Subcutaneous adipose tissue (tissue), 4 donors: ENCODE data around the gene THAP4. TPM values are rescaled to one million over a fixed set of nuclear protein-coding genes. Genes with fewer than 3 reads are reported as not detected.

Experiments
- total RNA-seq, 4 donors: library from RNA; depleted of rRNA; stranded (reverse); fragments of >200 nt; gene quantifications; one replicate each; pipeline ENCODE4 v1.1.0, GENCODE V29; 2016
- TF ChIP-seq, protein P1 (sequence below): fragments of 450-650 bp; IDR thresholded peaks from one replicate; pipeline ENCODE4 v1.5.1; 2016; ENCODE audit warnings: low read depth, mild to moderate bottlenecking, control low read depth, antibody characterized with exemption, moderate library complexity

The THAP4 gene
- total RNA-seq, 4 donors from 2014 or later, result 24.8 to 54.3 (median 31.1) TPM

DNA sequence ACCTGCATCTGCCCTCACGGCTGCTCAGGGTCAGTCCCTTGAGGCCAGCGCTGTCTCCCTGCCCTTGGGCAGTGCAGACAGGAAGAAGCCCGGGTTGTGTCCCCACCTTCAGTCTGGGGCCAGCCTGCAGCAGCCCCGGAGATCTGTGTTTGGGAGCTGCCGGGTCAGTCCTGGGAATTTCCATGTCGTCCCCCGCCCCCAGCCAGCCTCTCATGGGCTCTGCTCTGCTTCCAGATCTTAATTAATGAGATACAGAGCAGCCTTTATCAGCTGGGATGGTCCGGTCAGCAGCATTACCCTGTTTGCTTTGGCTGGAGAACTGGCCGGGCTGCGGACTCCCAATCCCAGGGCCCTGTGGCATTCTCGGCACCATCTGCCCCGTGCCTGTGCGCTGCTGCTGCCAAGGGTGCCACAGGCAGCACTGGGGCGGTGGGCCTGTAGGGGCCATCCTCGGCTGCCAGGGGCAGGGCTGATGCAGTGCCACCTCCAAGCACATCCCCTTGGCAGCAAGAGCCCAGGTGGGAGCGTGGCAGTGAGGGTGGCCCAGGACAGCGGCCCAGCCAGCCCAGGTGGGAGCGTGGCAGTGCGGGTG, 76.0 kb downstream of the THAP4 start:
- TF ChIP-seq, protein P1, sequence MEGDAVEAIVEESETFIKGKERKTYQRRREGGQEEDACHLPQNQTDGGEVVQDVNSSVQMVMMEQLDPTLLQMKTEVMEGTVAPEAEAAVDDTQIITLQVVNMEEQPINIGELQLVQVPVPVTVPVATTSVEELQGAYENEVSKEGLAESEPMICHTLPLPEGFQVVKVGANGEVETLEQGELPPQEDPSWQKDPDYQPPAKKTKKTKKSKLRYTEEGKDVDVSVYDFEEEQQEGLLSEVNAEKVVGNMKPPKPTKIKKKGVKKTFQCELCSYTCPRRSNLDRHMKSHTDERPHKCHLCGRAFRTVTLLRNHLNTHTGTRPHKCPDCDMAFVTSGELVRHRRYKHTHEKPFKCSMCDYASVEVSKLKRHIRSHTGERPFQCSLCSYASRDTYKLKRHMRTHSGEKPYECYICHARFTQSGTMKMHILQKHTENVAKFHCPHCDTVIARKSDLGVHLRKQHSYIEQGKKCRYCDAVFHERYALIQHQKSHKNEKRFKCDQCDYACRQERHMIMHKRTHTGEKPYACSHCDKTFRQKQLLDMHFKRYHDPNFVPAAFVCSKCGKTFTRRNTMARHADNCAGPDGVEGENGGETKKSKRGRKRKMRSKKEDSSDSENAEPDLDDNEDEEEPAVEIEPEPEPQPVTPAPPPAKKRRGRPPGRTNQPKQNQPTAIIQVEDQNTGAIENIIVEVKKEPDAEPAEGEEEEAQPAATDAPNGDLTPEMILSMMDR, result no peak

DNA sequence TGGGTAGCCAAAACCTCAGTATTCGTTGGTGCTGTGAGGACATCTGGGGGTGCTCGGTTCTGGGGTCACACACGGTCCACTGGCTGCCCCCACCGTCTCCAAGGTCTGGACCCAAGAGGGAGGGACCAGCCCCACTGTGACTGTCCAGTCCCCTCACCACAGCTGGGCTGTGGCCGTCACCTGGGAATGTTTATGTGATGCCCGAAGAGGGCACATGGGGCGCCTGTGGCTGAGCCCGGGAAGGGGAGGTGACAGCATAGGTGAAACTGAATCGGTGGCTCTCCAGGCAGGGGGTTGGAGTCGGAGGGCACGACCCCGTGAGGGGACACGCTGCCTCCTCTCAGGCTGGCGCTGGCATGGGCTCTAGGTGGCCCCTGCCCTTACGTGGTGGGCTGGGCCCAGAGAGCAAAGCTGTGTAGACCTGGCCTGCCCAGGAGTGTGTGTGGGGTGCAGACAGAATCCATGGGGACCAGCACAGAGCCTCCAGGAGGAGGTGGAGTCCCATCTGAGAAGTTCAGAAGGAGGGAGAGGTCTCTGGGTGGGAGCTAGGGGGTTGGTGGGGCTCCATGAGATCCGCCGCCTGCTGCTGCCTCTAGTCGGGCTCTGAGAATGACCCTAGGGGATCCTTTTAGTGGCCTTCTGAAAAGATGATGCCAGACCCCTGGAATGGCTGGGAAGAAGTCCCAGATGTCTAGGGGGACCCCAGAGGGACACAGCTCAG, 76.6 kb downstream of the THAP4 start:
- TF ChIP-seq, protein P1, result no peak

DNA sequence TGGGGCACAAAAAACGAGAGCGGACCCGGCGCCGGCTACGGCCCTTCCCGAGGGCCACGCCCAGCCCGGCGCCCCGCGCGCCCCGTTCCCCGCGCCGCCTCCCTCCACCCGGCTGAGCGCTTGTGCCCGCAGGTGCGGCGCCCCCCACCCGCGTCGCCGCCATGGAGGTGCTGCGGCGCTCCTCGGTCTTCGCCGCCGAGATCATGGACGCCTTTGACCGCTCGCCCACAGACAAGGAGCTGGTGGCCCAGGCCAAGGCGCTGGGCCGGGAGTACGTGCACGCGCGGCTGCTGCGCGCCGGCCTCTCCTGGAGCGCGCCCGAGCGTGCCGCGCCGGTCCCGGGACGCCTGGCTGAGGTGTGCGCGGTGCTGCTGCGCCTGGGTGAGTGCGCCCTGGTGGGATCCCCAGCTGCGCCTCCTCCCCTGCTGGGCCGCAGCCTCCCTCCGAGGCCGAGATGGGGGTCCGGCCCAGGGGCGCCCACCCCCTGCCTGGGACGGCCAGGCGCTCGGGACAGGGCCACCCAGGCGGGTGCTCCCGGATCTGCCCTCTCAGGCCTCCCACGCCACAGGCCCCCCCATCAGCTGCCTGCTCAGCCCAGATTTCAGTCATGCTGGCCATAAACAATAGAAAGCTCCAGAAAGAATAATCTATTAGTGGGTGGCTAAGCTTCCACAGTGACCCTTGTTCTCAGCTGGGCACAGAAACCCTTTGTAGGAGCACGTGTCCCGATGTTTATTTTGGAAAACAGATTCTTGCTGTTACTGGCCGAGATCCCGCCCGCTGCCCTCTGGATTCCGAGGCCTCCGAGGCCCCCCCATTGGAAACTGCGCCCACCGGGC, 77.4 kb downstream of the THAP4 start:
- TF ChIP-seq, protein P1, result no peak

DNA sequence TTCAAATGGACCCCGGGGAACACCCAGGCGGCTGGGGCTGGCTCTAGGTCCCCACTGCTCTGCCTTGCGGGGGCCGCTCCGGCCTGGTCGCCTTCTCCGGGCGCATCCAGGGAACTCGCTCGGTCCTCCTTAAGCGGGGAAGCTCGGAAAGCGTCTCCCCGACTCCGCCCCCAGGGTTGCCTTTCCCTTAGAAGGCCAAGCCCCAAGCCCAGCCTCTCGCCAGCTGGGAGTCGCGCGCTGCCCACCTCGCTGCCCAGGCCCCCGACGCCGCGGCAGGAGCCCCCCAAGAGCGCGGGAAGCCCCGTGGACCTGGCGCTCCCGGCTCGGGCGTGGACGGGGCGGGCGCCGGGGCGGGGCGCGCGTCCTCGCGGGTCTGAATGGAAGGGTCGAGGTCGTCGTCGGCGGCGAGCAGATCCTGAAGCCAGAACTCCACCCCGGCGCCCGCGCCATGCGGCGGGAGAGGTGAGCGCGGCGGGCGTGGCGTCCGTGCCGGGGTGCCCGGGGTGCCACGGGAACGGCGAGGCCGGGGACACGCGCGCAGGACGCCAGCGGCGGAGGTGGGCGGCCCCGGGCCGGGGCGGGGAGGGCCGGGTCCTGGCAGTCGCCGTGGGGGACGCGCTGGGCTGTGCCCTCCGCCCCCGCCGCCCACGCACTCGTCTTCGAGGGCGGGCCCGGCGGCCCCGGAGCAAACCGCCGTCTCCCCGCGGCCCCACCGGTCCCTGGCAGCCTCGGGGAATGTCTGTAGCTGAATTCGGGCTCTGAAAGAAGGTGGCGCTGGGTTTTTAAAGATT, 78.2 kb downstream of the THAP4 start, which contains the start of gene BOK:
TSS of gene BOK (plus strand) at position 214 of the 791 bp plus-strand sequence. CDS start 739 bp downstream, outside the sequence.
- TF ChIP-seq, protein P1, result no peak

DNA sequence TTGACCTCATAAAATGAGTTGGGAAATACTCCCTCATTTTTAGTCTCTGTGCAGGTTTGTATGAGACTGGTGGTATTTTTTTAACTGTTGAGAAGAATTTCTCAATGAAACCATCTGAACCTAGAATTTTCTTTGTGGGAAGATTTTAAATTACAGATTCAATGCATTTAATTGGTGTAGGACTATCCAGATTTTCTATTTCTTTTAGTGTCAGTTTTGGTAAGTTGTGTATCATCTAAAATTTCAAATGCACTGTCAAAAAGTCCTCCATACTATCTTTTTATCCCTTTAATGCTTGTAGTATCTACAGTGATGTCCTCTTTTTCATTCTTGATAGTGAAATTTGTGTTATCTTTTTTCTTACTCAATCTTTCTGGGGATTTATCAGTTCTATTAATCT, 80.2 kb downstream of the THAP4 start:
- TF ChIP-seq, protein P1, result no peak

DNA sequence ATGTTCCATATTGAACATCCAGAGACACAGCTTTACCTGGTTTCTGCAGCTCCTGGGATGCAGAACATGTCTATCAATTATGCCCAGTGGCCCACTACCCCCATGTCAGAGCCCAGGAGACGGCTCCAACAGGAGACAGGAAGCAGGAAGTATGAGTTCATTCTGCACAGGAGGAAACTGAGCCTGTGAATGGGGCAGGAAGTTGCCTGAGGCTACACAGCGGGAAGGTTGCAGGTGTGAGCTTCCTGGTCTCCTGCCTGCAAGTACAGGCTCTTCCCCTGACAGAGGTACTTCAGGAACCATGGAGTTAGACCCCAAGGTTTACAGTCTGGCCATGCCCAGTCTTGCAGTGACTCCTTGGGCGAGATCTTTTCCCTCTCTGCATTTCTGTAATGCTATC, 81.2 kb downstream of the THAP4 start:
- TF ChIP-seq, protein P1, result no peak
